ENCODE results near the gene ADGRV1.
"Not testable (repeated sequence)": the region's sequence is repeated elsewhere in the genome, so short reads cannot be mapped to it uniquely, and the experiment has no call there.

ADGRV1 gene

DNA sequence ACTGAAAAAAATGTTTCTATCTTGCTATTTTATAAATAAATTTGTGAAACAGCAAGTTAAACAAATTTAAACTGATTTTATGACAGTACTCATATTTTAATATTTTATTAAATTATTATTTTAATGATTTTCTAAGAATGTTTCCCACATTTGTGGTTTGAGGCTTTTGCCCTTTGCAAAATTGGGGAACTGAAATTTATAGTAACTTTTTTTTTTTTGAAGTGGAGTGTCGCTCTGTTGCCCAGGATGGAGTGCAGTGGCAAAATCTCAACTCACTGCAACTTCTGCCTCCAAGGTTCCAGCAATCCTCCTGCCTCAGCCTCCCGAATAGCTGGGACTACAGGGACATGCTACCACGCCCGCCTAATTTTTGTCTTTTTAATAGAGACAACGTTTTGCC lies 7.2 kb upstream of the ADGRV1 start:
- in situ Hi-C loops (cut with HindIII; ENCODE audit: low sequenced_read_pairs), result no loop called here

DNA sequence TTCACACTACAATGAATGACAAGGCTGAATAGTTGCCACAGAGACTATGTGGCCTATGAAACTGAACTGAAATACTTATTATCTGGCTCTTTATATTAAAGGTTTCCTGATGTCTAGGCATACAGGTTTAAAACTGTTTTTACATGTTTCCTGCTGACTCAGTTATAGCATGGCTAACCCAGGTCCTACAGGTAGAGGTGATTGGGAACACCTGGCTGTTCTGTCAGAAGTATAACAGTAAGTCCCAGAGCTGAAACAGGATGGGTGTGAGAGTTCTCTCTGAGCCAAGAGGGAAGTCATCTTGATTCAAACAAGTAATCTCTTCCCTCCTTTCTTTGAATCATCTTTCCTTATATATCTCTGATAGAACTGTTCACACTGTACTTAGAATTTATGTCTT lies 4.9 kb upstream of the ADGRV1 start:
- in situ Hi-C loops (cut with HindIII; ENCODE audit: low sequenced_read_pairs), result no loop called here

DNA sequence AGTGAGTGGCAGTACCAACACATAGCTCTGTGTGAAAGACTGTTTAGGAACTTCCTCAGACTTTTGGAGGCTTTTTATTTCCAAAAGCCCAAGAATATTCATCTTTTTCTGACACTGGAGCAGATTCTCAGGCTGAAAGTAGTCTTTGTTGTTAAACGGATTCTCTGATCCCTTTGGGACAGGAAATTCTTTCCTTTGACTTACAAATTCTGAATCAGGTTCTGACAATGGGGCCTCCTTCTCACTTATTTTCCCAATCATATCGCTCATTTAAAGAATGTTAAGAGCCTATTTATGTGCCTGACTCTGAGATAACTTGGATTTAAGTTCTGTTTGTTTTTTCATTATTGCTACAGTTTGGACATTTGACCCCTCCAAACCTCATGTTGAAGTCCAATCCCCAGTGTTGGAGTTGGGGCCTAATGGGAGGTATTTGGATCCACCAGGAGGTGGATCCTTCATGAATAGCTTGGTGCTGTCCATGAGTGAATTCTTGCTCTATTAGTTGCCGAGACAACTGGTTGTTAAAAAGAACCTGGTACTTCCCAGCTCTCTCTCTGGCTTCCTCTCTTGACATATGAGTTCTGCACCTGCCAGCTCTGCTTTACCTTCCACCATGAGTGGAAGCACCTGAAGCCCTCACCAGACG lies 4.1 kb upstream of the ADGRV1 start:
- in situ Hi-C loops (cut with HindIII; ENCODE audit: low sequenced_read_pairs), result no loop called here

DNA sequence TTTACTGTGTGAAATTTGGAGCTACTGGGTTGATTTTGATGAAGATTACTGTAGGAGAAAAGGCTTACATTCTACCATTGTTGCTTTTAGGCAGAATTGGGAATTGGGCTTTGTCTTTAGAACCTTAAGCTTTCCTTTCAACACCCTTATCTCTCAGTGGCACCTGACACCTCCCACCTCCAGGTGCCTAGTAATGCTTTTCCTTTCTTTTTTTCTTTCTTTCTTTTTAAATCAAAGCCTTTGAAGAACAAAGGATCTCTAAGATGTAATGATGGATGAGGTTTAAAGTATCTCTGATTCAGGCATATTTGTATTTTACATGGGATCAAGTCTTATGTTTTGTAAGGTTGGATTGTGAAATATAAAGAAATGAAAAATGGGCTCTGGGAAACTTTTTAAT lies 2.9 kb upstream of the ADGRV1 start:
- in situ Hi-C loops (cut with HindIII; ENCODE audit: low sequenced_read_pairs), result no loop called here

DNA sequence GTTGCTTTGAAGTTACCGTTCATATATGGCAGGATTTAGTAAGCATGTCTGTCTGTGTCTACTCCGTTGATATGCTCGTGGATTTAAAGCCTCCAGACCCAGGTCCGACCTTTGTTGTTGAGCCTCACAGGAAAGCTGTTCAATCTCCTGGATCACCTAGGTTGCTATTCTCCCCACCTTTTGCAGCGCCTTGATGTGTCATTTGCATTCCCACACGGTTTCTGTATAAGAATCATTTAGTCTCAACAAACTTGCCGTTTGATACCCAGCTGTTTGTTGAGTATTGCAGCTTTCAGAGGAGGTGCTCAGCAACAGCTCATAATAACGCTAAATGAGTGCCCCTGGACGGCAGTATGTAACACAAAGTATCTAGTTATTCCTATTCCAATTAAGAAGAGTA lies 1.2 kb upstream of the ADGRV1 start:
- in situ Hi-C loops (cut with HindIII; ENCODE audit: low sequenced_read_pairs), result no loop called here

DNA sequence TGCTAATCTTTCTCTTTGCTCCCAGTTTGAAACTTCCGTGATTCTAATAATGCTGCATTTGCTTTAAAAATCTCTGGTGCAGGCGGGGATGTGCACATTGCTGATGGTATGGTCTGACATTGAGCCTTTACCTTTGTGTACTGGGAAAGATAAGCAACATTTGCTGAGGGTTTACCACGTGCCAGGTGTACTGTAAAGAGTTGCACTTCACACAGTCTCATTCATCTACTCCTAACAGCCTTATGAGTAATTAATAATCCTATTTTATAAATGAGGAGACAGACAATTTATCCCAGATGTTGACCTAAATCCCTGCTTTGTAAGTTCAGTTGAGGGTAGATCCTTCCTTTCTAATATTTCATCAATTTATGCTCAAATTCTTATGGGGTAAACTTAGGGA lies 726 bp upstream of the ADGRV1 start:
- in situ Hi-C loops (cut with HindIII; ENCODE audit: low sequenced_read_pairs), result no loop called here

DNA sequence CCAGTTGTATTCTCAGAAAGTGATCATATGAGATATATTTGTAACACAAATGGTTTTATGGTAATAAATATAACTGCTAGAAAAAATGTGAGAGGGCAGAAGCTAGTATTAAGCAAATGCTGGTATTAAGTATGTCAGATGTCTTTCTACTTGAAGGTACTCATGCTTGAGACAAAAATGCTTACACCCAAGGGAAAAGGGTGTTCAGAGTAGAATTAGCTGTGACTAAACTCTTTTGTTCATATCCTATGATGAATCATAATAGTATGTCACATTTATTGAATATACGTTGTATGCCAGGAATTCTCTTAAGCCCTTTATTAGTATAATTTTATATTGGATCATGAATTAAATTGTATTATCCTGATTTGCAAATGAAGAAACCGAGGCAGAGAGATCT lies 2.2 kb downstream of the ADGRV1 start:
- in situ Hi-C loops (cut with HindIII; ENCODE audit: low sequenced_read_pairs), result no loop called here

DNA sequence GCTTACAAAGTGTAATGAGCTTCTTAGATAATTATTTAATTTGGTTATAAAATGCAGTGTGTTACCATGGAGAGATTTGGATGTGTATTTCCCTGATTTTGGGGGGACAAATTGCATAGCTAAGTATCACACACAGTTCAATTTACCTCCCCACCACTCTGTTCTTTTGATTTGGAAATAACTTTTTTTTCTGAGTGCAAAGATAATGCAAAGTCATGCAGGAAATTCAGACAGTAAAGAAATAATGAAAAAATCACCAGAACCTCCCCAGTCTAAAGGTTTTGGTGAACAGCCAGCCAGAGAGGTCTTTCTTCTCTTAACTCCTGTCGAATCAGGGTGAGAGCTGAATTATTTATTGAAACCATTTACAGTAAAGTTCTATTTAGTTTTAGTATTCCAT lies 3.2 kb downstream of the ADGRV1 start:
- in situ Hi-C loops (cut with HindIII; ENCODE audit: low sequenced_read_pairs), result no loop called here

DNA sequence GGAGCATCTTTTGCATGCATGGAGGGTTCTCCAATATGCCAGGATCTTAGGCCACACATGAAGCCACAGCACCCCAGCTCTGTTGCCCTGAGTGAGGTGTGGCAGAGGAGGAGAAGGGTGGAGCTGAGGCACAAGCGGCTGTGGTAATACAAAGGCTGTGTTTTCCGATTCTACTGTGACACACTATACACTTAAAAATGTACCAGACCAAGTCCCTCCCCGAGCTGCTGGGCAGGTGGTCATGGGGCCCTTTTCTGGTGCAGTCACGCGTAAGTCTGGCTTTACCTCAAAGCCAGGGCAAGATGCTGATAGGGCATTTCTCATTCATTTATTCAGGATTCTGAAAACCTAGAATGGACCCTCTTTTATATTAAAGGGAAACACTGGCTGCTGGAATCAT lies 3.7 kb downstream of the ADGRV1 start:
- in situ Hi-C loops (cut with HindIII; ENCODE audit: low sequenced_read_pairs), result no loop called here

DNA sequence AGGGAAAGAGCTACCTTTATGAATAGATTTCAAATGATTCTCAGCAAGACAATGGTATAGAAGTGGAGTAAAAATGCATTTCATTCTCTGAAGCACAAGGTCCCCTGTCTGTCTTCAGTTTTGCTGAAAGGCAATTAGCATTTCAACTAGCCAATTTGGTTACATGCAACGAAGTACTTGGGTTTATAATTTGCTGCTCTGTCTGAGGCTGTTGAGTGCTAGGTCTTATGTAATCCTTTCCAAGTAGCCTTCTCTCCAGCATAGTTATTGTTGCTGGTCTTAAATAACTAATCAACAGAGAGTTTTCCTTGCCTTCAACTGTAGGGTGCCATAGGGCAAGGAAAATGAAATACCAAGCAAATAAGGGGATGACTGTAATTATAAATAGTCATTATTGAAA lies 4.5 kb downstream of the ADGRV1 start:
- in situ Hi-C loops (cut with HindIII; ENCODE audit: low sequenced_read_pairs), result no loop called here

DNA sequence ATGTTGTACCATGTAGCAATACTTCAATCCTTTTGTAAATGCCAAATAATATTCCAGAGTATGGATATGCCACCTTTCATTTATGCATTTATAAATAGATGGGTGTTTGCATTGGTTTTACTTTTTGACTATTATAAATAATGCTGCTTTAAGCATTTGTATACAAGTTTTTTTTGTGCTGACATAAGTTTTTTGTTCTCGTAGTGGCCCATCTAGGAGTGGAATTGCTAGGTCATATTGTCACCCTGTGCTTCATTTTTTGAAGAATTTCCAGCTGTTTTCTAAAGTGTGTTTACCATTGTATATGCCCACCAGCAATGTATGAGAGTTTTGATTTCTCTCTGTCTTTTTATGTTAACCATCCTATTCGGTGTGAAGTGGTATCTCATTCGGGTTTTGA lies 6.9 kb downstream of the ADGRV1 start:
- in situ Hi-C loops (cut with HindIII; ENCODE audit: low sequenced_read_pairs), result no loop called here

DNA sequence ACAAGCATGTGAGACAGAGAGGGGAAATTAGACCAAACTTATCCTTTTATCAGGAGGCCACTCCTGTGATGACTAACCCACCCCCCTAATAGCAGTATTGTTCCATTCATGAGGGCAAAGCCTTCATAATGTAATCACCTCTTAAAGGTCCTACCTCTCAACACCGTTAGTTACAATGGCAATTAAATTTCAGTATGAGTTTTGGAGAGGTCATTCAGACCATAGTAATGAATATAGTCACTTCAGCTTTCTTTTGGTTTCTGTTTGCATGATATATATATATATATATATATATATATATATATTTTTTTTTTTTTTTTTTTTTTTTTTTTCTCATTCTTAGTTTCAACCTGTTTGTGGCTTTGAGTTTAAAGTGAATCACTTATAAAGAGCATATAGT lies 10.5 kb downstream of the ADGRV1 start:
- in situ Hi-C loops (cut with HindIII; ENCODE audit: low sequenced_read_pairs), result no loop called here

DNA sequence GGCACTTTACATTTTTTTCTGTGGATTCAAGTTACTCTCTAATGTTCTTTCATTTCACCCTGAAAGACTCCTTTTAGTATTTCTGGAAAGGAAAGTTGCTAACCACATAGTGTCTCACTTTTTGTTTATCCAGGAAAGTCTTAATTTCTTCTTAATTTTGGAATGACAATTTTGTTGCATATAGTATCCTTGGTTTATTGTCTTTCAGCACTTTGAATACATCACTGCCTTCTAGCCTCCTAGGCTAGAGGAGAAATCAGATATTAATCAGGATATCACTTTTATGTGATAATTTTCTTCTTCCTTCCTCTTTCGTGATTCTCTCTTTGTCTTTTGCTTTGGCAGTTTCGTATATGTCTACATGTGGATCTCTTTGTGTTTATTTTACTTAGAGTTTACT lies 11.4 kb downstream of the ADGRV1 start:
- in situ Hi-C loops (cut with HindIII; ENCODE audit: low sequenced_read_pairs), result no loop called here

DNA sequence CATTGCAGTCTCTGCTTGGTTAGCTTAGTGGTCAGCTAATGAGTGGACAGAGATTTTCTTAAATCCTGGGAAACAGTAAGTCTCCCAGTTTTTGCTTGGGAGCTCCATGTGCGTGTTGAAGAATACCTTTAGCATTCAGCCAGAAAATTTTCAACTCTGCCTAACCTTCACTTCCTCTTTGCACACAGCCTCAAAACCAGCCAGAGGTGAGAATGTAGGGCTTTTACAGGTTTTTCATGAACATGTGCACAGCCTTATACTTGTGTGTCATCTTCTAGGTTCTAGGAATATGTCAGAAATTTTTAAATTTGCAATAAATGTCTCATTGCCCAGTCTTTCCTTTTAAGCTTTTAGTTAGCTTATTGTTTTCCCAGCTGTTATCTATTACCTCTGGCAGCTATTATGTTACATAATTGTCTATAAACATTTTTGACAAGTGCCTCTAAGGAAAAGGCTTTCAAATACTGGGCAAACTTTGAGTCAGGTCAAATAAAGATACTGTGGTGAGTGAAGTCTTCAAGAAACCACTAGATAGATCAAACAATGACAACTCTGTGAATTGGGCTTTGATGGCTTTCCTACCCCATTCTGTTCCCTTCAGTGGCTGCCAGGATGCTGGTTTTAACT lies 12.7 kb downstream of the ADGRV1 start:
- in situ Hi-C loops (cut with HindIII; ENCODE audit: low sequenced_read_pairs), result no loop called here

DNA sequence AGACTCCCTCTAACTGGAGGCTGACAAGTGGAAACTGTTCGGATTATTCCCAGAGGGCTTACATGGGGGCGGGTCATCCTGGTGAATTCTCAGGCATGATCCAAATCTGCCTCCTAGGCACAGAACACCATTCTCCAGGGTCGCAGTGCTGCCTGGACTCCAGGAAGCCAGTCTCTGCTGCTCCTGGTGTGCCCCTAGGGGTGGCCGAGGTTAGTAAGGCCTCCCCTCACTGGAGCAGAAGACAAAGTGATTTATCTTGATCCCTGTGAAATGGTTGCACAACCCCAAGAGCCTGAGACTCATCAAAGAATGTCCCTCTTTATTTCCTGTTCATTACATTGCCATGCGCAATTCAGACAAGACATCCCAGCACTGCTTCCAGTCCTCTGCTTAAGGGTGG lies 17.1 kb downstream of the ADGRV1 start:
- in situ Hi-C loops (cut with HindIII; ENCODE audit: low sequenced_read_pairs), result no loop called here

DNA sequence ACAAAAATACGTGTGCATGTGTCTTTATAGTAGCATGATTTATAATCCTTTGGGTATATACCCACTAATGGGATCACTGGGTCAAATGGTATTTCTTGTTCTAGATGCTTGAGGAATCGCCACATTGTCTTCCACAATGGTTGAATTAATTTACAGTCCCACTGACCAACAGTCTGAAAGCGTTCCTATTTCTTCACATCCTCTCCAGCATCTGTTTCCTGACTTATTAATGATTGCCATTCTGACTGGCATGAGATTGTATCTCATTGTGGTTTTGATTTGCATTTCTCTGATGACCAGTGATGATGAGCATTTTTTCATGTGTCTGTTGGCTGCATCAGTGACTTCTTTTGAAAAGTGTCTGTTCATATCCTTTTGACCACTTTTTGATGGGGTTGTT lies 18.0 kb downstream of the ADGRV1 start:
- in situ Hi-C loops (cut with HindIII; ENCODE audit: low sequenced_read_pairs), result not testable (repeated sequence)

DNA sequence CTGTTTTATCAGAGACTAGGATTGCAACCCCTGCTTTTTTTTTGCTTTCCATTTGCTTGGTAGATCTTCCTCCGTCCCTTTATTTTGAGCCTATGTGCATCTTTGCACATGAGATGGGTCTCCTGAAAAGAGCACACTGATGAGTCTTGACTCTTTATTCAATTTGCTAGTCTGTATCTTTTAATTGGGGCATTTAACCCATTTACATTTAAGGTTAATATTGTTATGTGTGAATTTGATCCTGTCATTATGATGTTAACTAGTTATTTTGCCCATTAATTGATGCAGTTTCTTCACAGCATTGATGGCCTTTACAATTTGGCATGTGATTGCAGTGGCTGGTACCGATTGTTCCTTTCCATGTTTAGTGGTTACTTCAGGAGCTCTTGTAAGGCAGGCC lies 21.3 kb downstream of the ADGRV1 start:
- in situ Hi-C loops (cut with HindIII; ENCODE audit: low sequenced_read_pairs), result not testable (repeated sequence)

DNA sequence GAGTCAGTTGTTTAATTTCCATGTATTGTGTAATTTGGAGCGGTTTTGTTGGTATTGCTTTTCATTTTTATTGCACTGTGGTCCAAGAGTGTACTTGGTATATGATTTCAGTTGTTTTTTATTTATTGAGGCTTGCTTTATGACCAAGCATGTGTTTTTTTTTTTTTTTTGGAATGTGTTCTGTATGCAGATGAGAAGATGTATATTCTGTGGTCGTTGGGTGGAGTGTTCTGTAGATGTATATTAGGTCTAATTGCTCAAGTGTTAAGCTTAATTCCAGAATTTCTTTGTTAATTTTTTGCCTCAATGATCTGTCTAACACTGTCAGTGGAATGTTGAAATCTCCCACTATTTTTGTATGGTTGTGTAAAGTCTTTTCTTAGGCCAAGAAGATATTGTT lies 23.4 kb downstream of the ADGRV1 start:
- in situ Hi-C loops (cut with HindIII; ENCODE audit: low sequenced_read_pairs), result no loop called here

DNA sequence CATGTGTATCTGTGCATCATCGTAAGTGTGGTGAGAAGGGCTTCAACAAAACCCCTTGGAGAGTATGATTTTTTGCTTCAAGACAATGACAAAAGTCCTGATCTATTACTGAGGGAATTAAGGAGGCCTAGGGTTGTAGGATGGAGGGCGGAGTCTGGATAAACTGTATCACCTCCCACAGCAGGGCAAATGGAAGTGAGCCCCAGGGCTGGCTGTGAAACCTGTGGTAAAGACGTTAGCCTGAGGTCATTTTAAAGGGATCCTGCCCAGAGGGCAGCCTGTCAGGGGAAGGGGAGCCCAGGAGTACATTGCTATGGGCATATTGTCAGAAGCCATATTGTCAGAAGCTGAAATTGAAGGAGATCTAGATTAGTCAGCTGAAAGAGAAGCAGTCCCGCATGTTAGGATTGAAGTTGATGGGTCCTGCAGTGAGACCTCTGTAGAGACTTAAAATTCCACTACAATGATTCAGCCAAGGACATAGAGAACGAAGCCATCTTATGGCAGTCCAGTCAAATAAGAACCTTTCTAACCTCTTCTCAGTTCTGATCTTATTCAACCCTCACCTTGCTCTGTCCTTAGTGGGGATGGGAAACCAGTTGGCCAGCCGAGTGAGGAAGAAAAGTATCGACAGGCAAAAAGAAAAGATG lies 26.9 kb downstream of the ADGRV1 start:
- in situ Hi-C loops (cut with HindIII; ENCODE audit: low sequenced_read_pairs), result no loop called here

DNA sequence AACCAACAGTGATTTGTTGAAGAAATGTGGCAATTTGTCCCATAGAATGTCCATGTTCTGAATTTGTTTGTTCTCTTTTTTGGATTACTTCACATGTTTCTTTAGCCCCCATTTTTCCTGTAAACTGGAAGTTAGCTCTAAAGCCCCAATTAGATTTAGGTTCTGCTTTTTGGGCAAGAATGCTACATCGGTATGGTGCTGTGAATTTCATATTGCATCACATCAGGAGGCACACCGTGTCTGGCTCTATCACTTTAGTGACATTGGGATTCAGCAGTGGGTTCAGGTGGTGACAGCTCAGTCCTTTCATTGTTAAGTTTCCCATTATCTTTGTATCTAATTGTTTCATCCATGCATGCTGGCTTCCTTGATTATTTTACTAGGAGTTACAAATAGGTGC lies 27.9 kb downstream of the ADGRV1 start:
- in situ Hi-C loops (cut with HindIII; ENCODE audit: low sequenced_read_pairs), result no loop called here

DNA sequence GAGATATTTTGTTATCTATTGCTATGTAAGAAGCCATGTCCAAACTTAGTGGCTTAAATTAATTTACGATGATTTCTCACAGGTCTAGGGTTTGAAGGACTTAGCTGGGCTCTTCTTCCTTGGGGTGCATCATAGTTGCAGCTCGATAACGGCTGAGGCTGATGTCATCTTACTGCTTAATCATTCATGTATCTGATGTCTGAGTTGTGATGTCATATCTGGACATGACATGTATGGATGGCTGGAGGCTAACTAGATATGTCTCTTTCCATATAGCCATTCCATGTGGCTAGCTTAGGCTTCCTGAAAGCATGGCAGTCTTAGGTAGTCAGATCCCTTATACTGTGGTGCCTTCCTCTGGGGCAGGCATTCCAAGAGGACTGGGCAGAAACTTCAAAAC lies 31.6 kb downstream of the ADGRV1 start:
- in situ Hi-C loops (cut with HindIII; ENCODE audit: low sequenced_read_pairs), result no loop called here

DNA sequence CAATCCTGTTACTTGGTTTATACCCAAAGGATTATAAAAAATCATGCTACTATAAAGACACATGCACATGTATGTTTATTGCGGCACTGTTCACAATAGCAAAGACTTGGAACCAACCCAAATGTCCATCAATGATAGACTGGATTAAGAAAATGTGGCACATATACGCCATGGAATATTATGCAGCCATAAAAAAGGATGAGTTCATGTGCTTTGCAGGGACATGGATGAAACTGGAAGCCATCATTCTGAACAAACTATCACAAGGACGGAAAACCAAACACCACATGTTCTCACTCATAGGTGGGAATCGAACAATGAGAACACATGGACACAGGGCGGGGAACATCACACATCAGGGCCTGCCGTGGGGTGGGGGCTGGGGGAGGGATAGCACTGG lies 34.5 kb downstream of the ADGRV1 start:
- in situ Hi-C loops (cut with HindIII; ENCODE audit: low sequenced_read_pairs), result not testable (repeated sequence)

DNA sequence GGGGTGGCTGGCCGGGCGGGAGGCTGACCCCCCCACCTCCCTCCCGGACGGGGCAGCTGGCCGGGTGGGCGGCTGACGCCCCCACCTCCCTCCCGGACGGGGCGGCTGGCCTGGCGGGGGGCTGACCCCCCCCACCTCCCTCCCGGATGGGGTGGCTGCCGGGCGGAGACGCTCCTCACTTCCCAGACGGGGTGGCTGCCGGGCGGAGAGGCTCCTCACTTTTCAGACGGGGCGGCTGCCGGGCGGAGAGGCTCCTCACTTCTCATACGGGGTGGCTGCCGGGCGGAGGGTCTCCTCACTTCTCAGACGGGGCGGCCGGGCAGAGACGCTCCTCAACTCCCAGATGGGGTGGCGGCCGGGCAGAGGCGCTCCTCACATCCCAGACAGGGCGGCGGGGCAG lies 37.2 kb downstream of the ADGRV1 start:
- in situ Hi-C loops (cut with HindIII; ENCODE audit: low sequenced_read_pairs), result not testable (repeated sequence)
